ENCODE results near the gene CCDC102A.
"Not testable (repeated sequence)": the region's sequence is repeated elsewhere in the genome, so short reads cannot be mapped to it uniquely, and the experiment has no call there.

Gene CCDC102A

GRCh38 chr16:57499941-57500340 lies 36.4 kb downstream of the CCDC102A start:
- DNase-seq, result not testable (repeated sequence)

- no peak for DNase-seq
These were observed 38.3 kb downstream of the CCDC102A start for GRCh38 chr16:57498031-57498430.

GRCh38 chr16:57497121-57497520 lies 39.2 kb downstream of the CCDC102A start:
- DNase-seq, result no peak

GRCh38 chr16:57493767-57494166 lies 42.6 kb downstream of the CCDC102A start:
- no peak for DNase-seq

GRCh38 chr16:57489229-57489628 lies 47.1 kb downstream of the CCDC102A start:
- no peak for DNase-seq

GRCh38 chr16:57486858-57487834 lies 49.2 kb downstream of the CCDC102A start:
- DNase-seq, result no peak

GRCh38 chr16:57485916-57486857 lies 50.2 kb downstream of the CCDC102A start, which contains the start of gene DOK4:
Gene DOK4 (minus strand): TSS chr16:57486493. CDS start chr16:57479507, 6,986 bp downstream.
- DNase-seq, result peak; percentile 40

- DNase-seq, result no peak
These were observed 51.1 kb downstream of the CCDC102A start for GRCh38 chr16:57485091-57485915.

GRCh38 chr16:57484515-57485005 lies 51.8 kb downstream of the CCDC102A start:
- DNase-seq, result no peak

- DNase-seq, result no peak
These were observed 52.5 kb downstream of the CCDC102A start for GRCh38 chr16:57483725-57484514.

GRCh38 chr16:57482845-57483545 lies 53.4 kb downstream of the CCDC102A start:
- no peak for DNase-seq

GRCh38 chr16:57481421-57481820 lies 55.0 kb downstream of the CCDC102A start:
- DNase-seq, result no peak

GRCh38 chr16:57480754-57481230 lies 55.6 kb downstream of the CCDC102A start:
- DNase-seq, result no peak

GRCh38 chr16:57479976-57480753 lies 56.2 kb downstream of the CCDC102A start:
- DNase-seq, result no peak

- DNase-seq, result peak; percentile 48
These were observed 57.0 kb downstream of the CCDC102A start for GRCh38 chr16:57479205-57479975.

- DNase-seq, result peak; percentile 6
These were observed 57.8 kb downstream of the CCDC102A start for GRCh38 chr16:57478396-57479204.

- no peak for DNase-seq
These were observed 58.7 kb downstream of the CCDC102A start for GRCh38 chr16:57477531-57478202.

Data from NCI-H1105 treated with DMSO at 0.1 percent for 48 hours (cell line).